Measurements from ENCODE around the gene PLEKHS1.
"Not testable (repeated sequence)": the region's sequence is repeated elsewhere in the genome, so short reads cannot be mapped to it uniquely, and the experiment has no call there.

The PLEKHS1 gene

GRCh38 chr10:113801569-113801968, 50.1 kb downstream of the PLEKHS1 start:
- FAIRE-seq: no peak

- no peak for FAIRE-seq
Measured at GRCh38 chr10:113802997-113803396, 51.5 kb downstream of the PLEKHS1 start.

GRCh38 chr10:113806503-113806902, 55.0 kb downstream of the PLEKHS1 start:
- no peak for FAIRE-seq

GRCh38 chr10:113808168-113808567, 56.7 kb downstream of the PLEKHS1 start:
- FAIRE-seq: no peak

- FAIRE-seq: not testable (repeated sequence)
Measured at GRCh38 chr10:113814700-113815099, 63.2 kb downstream of the PLEKHS1 start.

- FAIRE-seq: no peak
Measured at GRCh38 chr10:113819989-113820388, 68.5 kb downstream of the PLEKHS1 start.

- FAIRE-seq: no peak
Measured at GRCh38 chr10:113820507-113820906, 69.0 kb downstream of the PLEKHS1 start.

GRCh38 chr10:113821306-113821705, 69.8 kb downstream of the PLEKHS1 start:
- FAIRE-seq: not testable (repeated sequence)

GRCh38 chr10:113822174-113822573, 70.7 kb downstream of the PLEKHS1 start:
- FAIRE-seq: no peak

GRCh38 chr10:113823389-113823788, 71.9 kb downstream of the PLEKHS1 start:
- FAIRE-seq: peak; percentile 68

GRCh38 chr10:113825791-113826190, 74.3 kb downstream of the PLEKHS1 start:
- peak; percentile 91 for FAIRE-seq

- not testable (repeated sequence) for FAIRE-seq
Measured at GRCh38 chr10:113828567-113828966, 77.1 kb downstream of the PLEKHS1 start.

Data from endometrium (tissue), 2 donors.